Neuron (in vitro differentiated cells): ENCODE measurements around the gene PIGW.

Experiments
- H2AFZ ChIP-seq: one replicate; pipeline ENCODE4 v1.6.1; 2013; ENCODE audit warnings: low read depth, mild to moderate bottlenecking, inconsistent platforms, low read length, moderate library complexity
- H3K27me3 ChIP-seq: one replicate; pipeline ENCODE4 v1.6.1; 2013; ENCODE audit warnings: low read length; ENCODE audit not compliant: insufficient read depth
- H3K36me3 ChIP-seq: one replicate; pipeline ENCODE4 v1.6.1; 2013; ENCODE audit warnings: low read length; ENCODE audit not compliant: insufficient read depth
- H3K4me1 ChIP-seq: one replicate; pipeline ENCODE4 v1.6.1; 2013; ENCODE audit warnings: low read length; ENCODE audit not compliant: insufficient read depth
- H3K4me3 ChIP-seq: 2 replicates; pipeline ENCODE4 v1.5.1; 2013; ENCODE audit warnings: mild to moderate bottlenecking, low read length, moderate library complexity
- H3K9me3 ChIP-seq: one replicate; pipeline ENCODE4 v1.6.1; 2013; ENCODE audit warnings: low read length

The PIGW gene, protein sequence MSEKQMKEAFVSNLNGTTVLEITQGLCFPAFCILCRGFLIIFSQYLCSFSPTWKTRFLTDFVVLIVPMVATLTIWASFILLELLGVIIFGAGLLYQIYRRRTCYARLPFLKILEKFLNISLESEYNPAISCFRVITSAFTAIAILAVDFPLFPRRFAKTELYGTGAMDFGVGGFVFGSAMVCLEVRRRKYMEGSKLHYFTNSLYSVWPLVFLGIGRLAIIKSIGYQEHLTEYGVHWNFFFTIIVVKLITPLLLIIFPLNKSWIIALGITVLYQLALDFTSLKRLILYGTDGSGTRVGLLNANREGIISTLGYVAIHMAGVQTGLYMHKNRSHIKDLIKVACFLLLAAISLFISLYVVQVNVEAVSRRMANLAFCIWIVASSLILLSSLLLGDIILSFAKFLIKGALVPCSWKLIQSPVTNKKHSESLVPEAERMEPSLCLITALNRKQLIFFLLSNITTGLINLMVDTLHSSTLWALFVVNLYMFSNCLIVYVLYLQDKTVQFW

DNA sequence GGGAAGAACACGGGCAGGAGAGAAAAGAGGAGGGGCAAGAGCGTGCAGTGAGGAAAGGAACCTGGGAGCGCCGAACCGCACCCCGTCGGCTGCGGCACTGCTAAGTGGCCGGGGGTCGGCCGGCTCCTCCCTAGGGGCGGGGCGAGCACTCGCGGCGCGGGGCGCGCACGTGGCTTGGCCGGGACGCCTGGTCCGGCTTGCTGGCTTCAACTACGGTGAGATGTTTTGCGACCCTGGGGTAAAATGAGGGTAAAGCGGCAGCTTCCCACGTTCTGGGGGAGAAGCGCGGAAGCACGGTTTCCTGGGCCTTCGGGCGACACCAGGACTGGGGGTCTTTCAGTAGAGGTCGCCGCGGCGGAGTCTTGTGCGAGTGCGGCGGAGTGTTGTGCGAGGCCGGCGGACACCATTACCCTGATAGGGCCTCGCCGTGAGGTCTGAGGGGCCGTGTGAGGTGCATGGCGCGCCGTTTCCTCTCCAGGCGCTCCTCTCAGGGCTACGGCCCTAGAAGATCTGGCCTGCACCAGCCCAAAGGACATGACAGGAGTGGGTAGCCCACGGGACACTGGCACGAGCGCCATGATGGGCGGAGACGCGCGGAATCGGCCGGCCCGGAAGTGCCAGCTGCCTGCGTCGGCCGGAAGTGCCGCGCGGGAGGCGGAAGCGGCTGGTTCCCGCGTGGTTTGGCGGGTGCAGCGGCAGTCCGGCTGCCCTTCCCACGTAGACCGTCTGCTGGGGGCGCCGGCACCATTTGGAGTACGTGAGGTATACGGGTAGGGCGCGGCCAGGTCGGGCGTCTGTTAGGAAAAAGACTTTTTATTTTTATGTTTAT, at the start of gene PIGW, which contains the start of gene MYO19:
TSS of gene PIGW (plus strand) at position 148 of the 829 bp plus-strand sequence. CDS start 2,115 bp downstream, outside the sequence.
TSS of gene MYO19 (minus strand) at position 29 of the 829 bp plus-strand sequence. CDS start 2,330 bp downstream, outside the sequence.
- H3K36me3 ChIP-seq = peaks cover 34% of the 10 kb centered on the region
- H3K27me3 ChIP-seq = no peaks in the 10 kb centered on the region
- H3K9me3 ChIP-seq = no peaks in the 10 kb centered on the region
- H3K4me1 ChIP-seq = peaks cover 3% of the 10 kb centered on the region
- H2AFZ ChIP-seq = peak within 1 kb of the TSS; percentile 57
- H3K4me3 ChIP-seq = peak within 1 kb of the TSS; percentile 74

DNA sequence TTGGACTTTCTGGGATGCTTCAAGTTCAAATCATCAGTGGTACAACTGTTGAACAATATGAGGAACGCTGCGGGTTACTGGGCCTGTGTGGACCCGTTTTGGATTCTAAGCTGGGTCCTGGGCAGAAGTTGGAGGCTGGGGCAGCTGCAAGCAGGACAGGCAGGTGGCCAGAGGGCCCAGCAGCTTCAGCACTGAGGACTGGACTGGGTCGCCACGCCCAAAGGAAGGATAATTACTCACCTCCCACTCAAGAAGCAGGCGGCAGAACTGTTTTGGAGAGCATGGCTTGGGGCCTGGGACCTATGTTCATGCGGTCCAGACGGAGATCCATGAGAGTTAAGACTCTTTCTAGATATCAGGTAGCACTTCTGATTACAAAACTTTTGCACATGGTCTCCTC, 49.8 kb upstream of the PIGW start:
- no peaks in the 10 kb centered on the region for H3K9me3 ChIP-seq
- peaks cover 3% of the 10 kb centered on the region for H3K36me3 ChIP-seq
- H2AFZ ChIP-seq = no peak overlapping the region
- H3K4me3 ChIP-seq = no peak overlapping the region
- peaks cover 10% of the 10 kb centered on the region for H3K4me1 ChIP-seq
- peaks cover 11% of the 10 kb centered on the region for H3K27me3 ChIP-seq

- Histone ChIP-seq H3K36me3 (peaks cover 4% of the 10 kb centered on the region), H3K9me3 (no peaks in the 10 kb centered on the region)
Observed at GRCh38 chr17:36485805-36486203, 49.0 kb upstream of the PIGW start.

GRCh38 chr17:36486204-36487194, 48.3 kb upstream of the PIGW start, which contains the start of gene ZNHIT3:
TSS of gene ZNHIT3 (plus strand) at chr17:36486681. CDS start at chr17:36486700, 19 bp downstream.
- Histone ChIP-seq H3K36me3 (peaks cover 11% of the 10 kb centered on the region), H3K9me3 (no peaks in the 10 kb centered on the region), H3K4me1 (peaks cover 10% of the 10 kb centered on the region), H3K4me3 (peak within 1 kb of the TSS; percentile 92), H2AFZ (peak within 1 kb of the TSS; percentile 28), H3K27me3 (peaks cover 11% of the 10 kb centered on the region)

More at GRCh38 chr17:36485805-36486203, 49.0 kb upstream of the PIGW start:
- Histone ChIP-seq H3K4me1 (peaks cover 10% of the 10 kb centered on the region), H3K4me3 (peak overlapping the region; percentile 92), H3K27me3 (peaks cover 11% of the 10 kb centered on the region), H2AFZ (peak overlapping the region; percentile 28)

GRCh38 chr17:36493956-36494355, 40.8 kb upstream of the PIGW start:
- H2AFZ ChIP-seq = no peak overlapping the region
- H3K4me1 ChIP-seq = peaks cover 20% of the 10 kb centered on the region
- no peak overlapping the region for H3K4me3 ChIP-seq
- peaks cover 70% of the 10 kb centered on the region for H3K36me3 ChIP-seq
- no peaks in the 10 kb centered on the region for H3K9me3 ChIP-seq
- H3K27me3 ChIP-seq = no peaks in the 10 kb centered on the region

DNA sequence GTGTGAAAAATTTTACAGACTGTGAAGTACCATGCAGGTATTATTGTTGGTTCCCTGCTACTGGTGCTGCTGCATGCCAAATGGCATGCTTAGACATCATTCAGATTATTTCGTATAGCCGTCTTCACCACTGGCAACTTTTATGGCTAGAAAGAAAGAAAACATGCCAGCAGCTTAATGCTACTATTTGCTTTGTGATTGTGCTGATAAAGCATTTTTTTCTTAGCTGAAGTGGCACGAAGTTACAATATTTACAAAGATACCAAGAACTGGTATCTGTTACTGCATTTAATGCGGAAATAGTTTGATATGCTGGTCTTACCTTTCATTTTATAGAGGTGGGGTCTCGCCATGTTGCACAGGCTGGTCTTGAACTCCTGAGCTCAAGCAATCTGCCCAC, 40.1 kb upstream of the PIGW start:
- Histone ChIP-seq H3K36me3 (peaks cover 72% of the 10 kb centered on the region), H2AFZ (no peak overlapping the region), H3K4me3 (no peak overlapping the region), H3K27me3 (no peaks in the 10 kb centered on the region), H3K9me3 (no peaks in the 10 kb centered on the region), H3K4me1 (peaks cover 20% of the 10 kb centered on the region)

DNA sequence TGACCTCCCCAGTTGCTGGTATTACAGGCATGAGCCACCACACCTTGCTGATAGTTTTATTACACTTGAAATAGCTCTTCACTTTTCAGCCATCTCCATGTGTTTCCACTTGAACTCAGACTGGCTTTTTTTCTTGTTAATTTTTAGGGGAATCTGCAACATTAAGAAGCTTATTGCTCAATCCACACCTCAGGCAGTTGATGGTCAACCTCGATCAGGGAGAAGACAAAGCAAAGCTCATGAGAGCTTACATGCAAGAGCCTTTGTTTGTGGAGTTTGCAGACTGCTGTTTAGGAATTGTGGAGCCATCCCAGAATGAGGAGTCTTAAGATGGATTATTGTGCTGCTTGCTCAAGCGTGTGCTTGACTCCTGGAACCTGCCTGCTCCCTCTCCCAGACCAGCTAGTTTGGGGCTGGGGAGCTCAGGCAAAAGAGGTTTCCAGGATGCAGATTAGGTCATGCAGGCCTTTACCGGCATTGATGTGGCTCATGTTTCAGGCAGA, 39.7 kb upstream of the PIGW start:
- no peak overlapping the region for H2AFZ ChIP-seq
- peaks cover 20% of the 10 kb centered on the region for H3K4me1 ChIP-seq
- no peak overlapping the region for H3K4me3 ChIP-seq
- peaks cover 73% of the 10 kb centered on the region for H3K36me3 ChIP-seq
- H3K9me3 ChIP-seq = no peaks in the 10 kb centered on the region
- H3K27me3 ChIP-seq = no peaks in the 10 kb centered on the region

DNA sequence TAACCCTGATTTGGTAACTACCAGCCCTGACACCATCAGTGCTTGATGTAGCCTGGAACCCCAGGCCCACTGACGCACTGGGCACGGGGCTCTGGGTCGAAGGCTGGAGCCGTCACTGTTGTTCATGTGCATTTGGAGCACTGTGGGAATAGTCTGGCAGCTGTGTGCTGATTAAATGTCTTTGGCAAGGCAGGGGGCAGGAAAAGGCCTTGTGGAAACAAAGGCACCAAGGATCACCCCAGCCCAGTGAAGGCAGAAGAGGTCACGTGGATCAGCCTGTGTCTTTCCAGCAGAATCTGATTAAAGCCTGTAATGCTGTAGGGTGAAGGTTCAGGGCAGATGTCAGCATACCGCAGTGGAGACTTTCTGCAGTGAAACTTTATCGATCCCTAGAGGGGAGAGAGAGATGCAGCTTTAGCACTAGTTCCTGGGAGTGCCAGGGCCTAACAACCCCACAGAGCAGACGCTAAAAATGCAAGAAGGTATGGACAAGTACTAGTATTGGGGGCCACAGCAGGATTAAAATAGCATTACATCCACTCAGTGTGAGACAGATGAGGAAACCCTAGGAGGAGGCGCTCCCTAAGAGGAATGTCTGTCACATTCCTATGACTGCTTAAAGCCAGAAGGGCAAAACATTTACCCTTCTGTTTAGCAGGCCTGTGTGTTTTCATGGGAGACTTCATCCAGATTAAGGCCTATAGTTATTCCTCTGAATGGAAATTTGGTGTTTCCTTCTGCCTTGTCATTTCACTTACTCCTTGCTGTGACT, 38.6 kb upstream of the PIGW start:
- peaks cover 78% of the 10 kb centered on the region for H3K36me3 ChIP-seq
- H3K27me3 ChIP-seq = no peaks in the 10 kb centered on the region
- H3K9me3 ChIP-seq = no peaks in the 10 kb centered on the region
- no peak overlapping the region for H2AFZ ChIP-seq
- peaks cover 20% of the 10 kb centered on the region for H3K4me1 ChIP-seq
- H3K4me3 ChIP-seq = no peak overlapping the region

DNA sequence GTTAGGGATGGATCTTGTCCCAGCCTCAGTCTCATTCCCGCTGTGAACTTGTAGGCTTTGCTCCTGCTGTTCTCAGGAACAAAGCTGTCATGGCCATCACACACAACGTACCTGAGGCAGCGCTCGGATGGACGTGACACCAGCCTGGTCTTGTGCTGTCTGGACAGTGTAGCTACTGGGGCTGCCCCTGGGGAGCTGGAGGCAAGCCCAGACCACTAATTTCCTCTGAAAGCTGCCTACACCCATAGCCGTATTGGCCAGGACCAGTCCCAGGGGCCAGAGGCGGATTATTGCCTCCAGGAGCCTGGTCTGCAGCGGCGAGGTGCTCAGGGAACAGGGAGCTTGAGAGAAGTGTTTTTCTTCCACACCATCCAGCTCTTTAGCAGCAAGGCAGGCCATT, 36.6 kb upstream of the PIGW start:
- H3K4me1 ChIP-seq = peaks cover 20% of the 10 kb centered on the region
- H3K4me3 ChIP-seq = no peak overlapping the region
- H2AFZ ChIP-seq = no peak overlapping the region
- no peaks in the 10 kb centered on the region for H3K9me3 ChIP-seq
- peaks cover 72% of the 10 kb centered on the region for H3K36me3 ChIP-seq
- H3K27me3 ChIP-seq = no peaks in the 10 kb centered on the region

GRCh38 chr17:36498560-36499300, 36.1 kb upstream of the PIGW start:
- H3K9me3 ChIP-seq = no peaks in the 10 kb centered on the region
- H3K4me1 ChIP-seq = peaks cover 20% of the 10 kb centered on the region
- H3K27me3 ChIP-seq = no peaks in the 10 kb centered on the region
- no peak overlapping the region for H3K4me3 ChIP-seq
- H2AFZ ChIP-seq = no peak overlapping the region
- H3K36me3 ChIP-seq = peaks cover 70% of the 10 kb centered on the region

GRCh38 chr17:36500745-36501225, 34.0 kb upstream of the PIGW start:
- Histone ChIP-seq H3K27me3 (no peaks in the 10 kb centered on the region), H3K4me3 (no peak overlapping the region), H3K36me3 (peaks cover 69% of the 10 kb centered on the region), H3K4me1 (peaks cover 11% of the 10 kb centered on the region), H3K9me3 (no peaks in the 10 kb centered on the region), H2AFZ (no peak overlapping the region)
